Ammon's horn (tissue), 1 donor: Measurements from ENCODE around the gene PPP1R2.

Experiments used
- DNase-seq: peaks from one replicate; pipeline ENCODE4 v3.0.0-alpha.2; 2016; ENCODE audit warnings: low spot score

PPP1R2 gene

GRCh38 chr3:195565716-195566115, 22.6 kb upstream of the PPP1R2 start:
- no peak for DNase-seq

- no peak for DNase-seq
These were observed 20.2 kb upstream of the PPP1R2 start for GRCh38 chr3:195563317-195563716.

GRCh38 chr3:195559723-195560409, 16.7 kb upstream of the PPP1R2 start:
- DNase-seq: no peak

GRCh38 chr3:195558602-195559001, 15.5 kb upstream of the PPP1R2 start:
- peak; percentile 63 for DNase-seq

- no peak for DNase-seq
These were observed 14.2 kb upstream of the PPP1R2 start for GRCh38 chr3:195557322-195557721.

- peak; percentile 66 for DNase-seq
These were observed 13.3 kb upstream of the PPP1R2 start for GRCh38 chr3:195556390-195556789.

GRCh38 chr3:195555110-195555509, 12.0 kb upstream of the PPP1R2 start:
- DNase-seq: no peak

- no peak for DNase-seq
These were observed 11.3 kb upstream of the PPP1R2 start for GRCh38 chr3:195554458-195554857.

GRCh38 chr3:195553268-195553667, 10.1 kb upstream of the PPP1R2 start:
- DNase-seq: no peak

- peak; percentile 45 for DNase-seq
These were observed 8.4 kb upstream of the PPP1R2 start for GRCh38 chr3:195551381-195551978.

- DNase-seq: no peak
These were observed 7.6 kb upstream of the PPP1R2 start for GRCh38 chr3:195550723-195551122.

GRCh38 chr3:195549931-195550519, 6.9 kb upstream of the PPP1R2 start:
- DNase-seq: no peak

- no peak for DNase-seq
These were observed 5.9 kb upstream of the PPP1R2 start for GRCh38 chr3:195548987-195549386.

- no peak for DNase-seq
These were observed 5.4 kb upstream of the PPP1R2 start for GRCh38 chr3:195548501-195548900.

GRCh38 chr3:195548006-195548405, 4.9 kb upstream of the PPP1R2 start:
- no peak for DNase-seq

GRCh38 chr3:195546130-195546560, 3.0 kb upstream of the PPP1R2 start:
- no peak for DNase-seq

- DNase-seq: no peak
These were observed 1.5 kb upstream of the PPP1R2 start for GRCh38 chr3:195544634-195545033.

- no peak for DNase-seq
These were observed 1.1 kb upstream of the PPP1R2 start for GRCh38 chr3:195544230-195544536.

GRCh38 chr3:195543500-195544229, 540 bp upstream of the PPP1R2 start:
- peak; percentile 28 for DNase-seq

- DNase-seq: no peak
These were observed 818 bp downstream of the PPP1R2 start for GRCh38 chr3:195542316-195542697.

GRCh38 chr3:195540511-195540910, 2.6 kb downstream of the PPP1R2 start:
- no peak for DNase-seq

- DNase-seq: no peak
These were observed 3.1 kb downstream of the PPP1R2 start for GRCh38 chr3:195540027-195540426.

- DNase-seq: no peak
These were observed 3.6 kb downstream of the PPP1R2 start for GRCh38 chr3:195539479-195539878.
